WTC11 (cell line): Measurements from ENCODE around the gene ERC2. TPM values are rescaled to one million over a fixed set of nuclear protein-coding genes. Genes with fewer than 3 reads are reported as not detected.

ENCODE experiments used
- ATAC-seq: fragments of 200-7000 bp; cut with Tn5 transposase; 2 replicates; pipeline ENCODE4 v1.10.0; 2021; ENCODE audit warnings: mild to moderate bottlenecking, moderate library complexity
- CTCF ChIA-PET: fragments of 300-600 bp; sonication (Branson Sonifier 250); formaldehyde crosslinking; loops from one replicate; lab custom pipeline; 2021; ENCODE audit warnings: antibody characterized with exemption; lab: Charles Lee
- POLR2A ChIA-PET: fragments of 350-600 bp; sonication (Branson Sonifier 250); formaldehyde crosslinking; loops from one replicate; lab custom pipeline; 2021; ENCODE audit warnings: antibody characterized with exemption; lab: Charles Lee
- DNase-seq: peaks from one replicate; pipeline ENCODE4 v3.0.0; 2021; ENCODE audit warnings: low spot score
- H3K27ac Mint-ChIP-seq: 2 replicates; pipeline ENCODE4 v1.8.0; 2021; ENCODE audit warnings: mixed read lengths
- H3K27me3 Mint-ChIP-seq: 2 replicates; pipeline ENCODE4 v1.8.0; 2021; ENCODE audit warnings: low read depth, mild to moderate bottlenecking, moderate library complexity, mixed read lengths
- H3K36me3 Mint-ChIP-seq: 2 replicates; pipeline ENCODE4 v1.8.0; 2021; ENCODE audit warnings: mixed read lengths
- H3K4me1 Mint-ChIP-seq: 2 replicates; pipeline ENCODE4 v1.8.0; 2022; ENCODE audit warnings: mixed read lengths
- H3K4me3 Mint-ChIP-seq: 2 replicates; pipeline ENCODE4 v1.8.0; 2021; ENCODE audit warnings: mild to moderate bottlenecking, moderate library complexity, mixed read lengths
- H3K9me3 Mint-ChIP-seq: 2 replicates; pipeline ENCODE4 v1.8.0; 2021; ENCODE audit warnings: mixed read lengths
- ATF1 ChIP-seq: sonication (generic); formaldehyde crosslinking; IDR thresholded peaks from 2 replicates; pipeline ENCODE4 v1.8.1; 2023; ENCODE audit warnings: mild to moderate bottlenecking, moderate library complexity, missing genetic modification reagents
- ATF6 ChIP-seq: sonication (generic); formaldehyde crosslinking; IDR thresholded peaks from 2 replicates; pipeline ENCODE4 v1.8.1; 2023; ENCODE audit warnings: mild to moderate bottlenecking, missing genetic modification reagents
- EMX1 ChIP-seq: fragments of 250-450 bp; sonication (Bioruptor Pico); IDR thresholded peaks from 2 replicates; pipeline ENCODE4 v1.8.0; 2021; ENCODE audit warnings: mild to moderate bottlenecking
- FOXP1 ChIP-seq: sonication (generic); formaldehyde crosslinking; IDR thresholded peaks from 2 replicates; pipeline ENCODE4 v1.8.0; 2022; ENCODE audit warnings: missing genetic modification reagents, mild to moderate bottlenecking, moderate library complexity, borderline replicate concordance
- IRF2 ChIP-seq: sonication (generic); formaldehyde crosslinking; IDR thresholded peaks from 2 replicates; pipeline ENCODE4 v1.8.0; 2022; ENCODE audit warnings: low read depth, missing genetic modification reagents, borderline replicate concordance
- MXD4 ChIP-seq: fragments of 250-450 bp; sonication (Bioruptor Pico); IDR thresholded peaks from 2 replicates; pipeline ENCODE4 v1.8.0; 2021; ENCODE audit warnings: mild to moderate bottlenecking, moderate library complexity, borderline replicate concordance
- NFE2L1 ChIP-seq: sonication (generic); formaldehyde crosslinking; IDR thresholded peaks from 2 replicates; pipeline ENCODE4 v1.8.1; 2023; ENCODE audit warnings: missing genetic modification reagents
- NFYB ChIP-seq: sonication (generic); formaldehyde crosslinking; conservative IDR thresholded peaks from 2 replicates; pipeline ENCODE4 v1.8.0; 2022; ENCODE audit warnings: low read depth, missing genetic modification reagents
- NR1H2 ChIP-seq: sonication (generic); formaldehyde crosslinking; IDR thresholded peaks from 2 replicates; pipeline ENCODE4 v1.9.0; 2021; ENCODE audit warnings: mild to moderate bottlenecking, moderate library complexity, missing genetic modification reagents
- NR2C2 ChIP-seq: sonication (generic); formaldehyde crosslinking; IDR thresholded peaks from 2 replicates; pipeline ENCODE4 v1.8.0; 2022; ENCODE audit warnings: mild to moderate bottlenecking, missing genetic modification reagents
- NR3C1 ChIP-seq: sonication (generic); formaldehyde crosslinking; conservative IDR thresholded peaks from 2 replicates; pipeline ENCODE4 v1.8.1; 2023; ENCODE audit warnings: low read depth, mild to moderate bottlenecking, missing genetic modification reagents
- SMAD4 ChIP-seq: sonication (generic); formaldehyde crosslinking; IDR thresholded peaks from 2 replicates; pipeline ENCODE4 v1.8.0; 2022; ENCODE audit warnings: mild to moderate bottlenecking, missing genetic modification reagents
- TEAD1 ChIP-seq: sonication (generic); formaldehyde crosslinking; IDR thresholded peaks from 2 replicates; pipeline ENCODE4 v1.8.0; 2022; ENCODE audit warnings: mild to moderate bottlenecking, missing genetic modification reagents
- TP53 ChIP-seq: sonication (generic); formaldehyde crosslinking; IDR thresholded peaks from 2 replicates; pipeline ENCODE4 v1.8.1; 2023; ENCODE audit warnings: mild to moderate bottlenecking, missing genetic modification reagents
- USF2 ChIP-seq: sonication (generic); formaldehyde crosslinking; IDR thresholded peaks from 2 replicates; pipeline ENCODE4 v1.8.1; 2023; ENCODE audit warnings: mild to moderate bottlenecking, missing genetic modification reagents, moderate library complexity
- ZNF121 ChIP-seq: sonication (generic); formaldehyde crosslinking; IDR thresholded peaks from 2 replicates; pipeline ENCODE4 v1.8.0; 2023; ENCODE audit warnings: missing genetic modification reagents
- ZNF219 ChIP-seq: sonication (generic); formaldehyde crosslinking; IDR thresholded peaks from 2 replicates; pipeline ENCODE4 v1.8.0; 2023; ENCODE audit warnings: missing genetic modification reagents, mild to moderate bottlenecking, borderline replicate concordance
- ZNF317 ChIP-seq: sonication (generic); formaldehyde crosslinking; IDR thresholded peaks from 2 replicates; pipeline ENCODE4 v1.8.1; 2023; ENCODE audit warnings: low read depth, mild to moderate bottlenecking, moderate library complexity, missing genetic modification reagents, borderline replicate concordance
- ZNF423 ChIP-seq: fragments of 250-450 bp; sonication (Bioruptor Pico); IDR thresholded peaks from 2 replicates; pipeline ENCODE4 v2.1.2; 2022; ENCODE audit warnings: mild to moderate bottlenecking, moderate library complexity
- total RNA-seq: library from RNA; stranded (reverse); gene quantifications from 3 replicates; pipeline ENCODE4 v1.2.3, GENCODE V29; 2021
- TF ChIP-seq, protein P1 (sequence below): sonication (generic); formaldehyde crosslinking; IDR thresholded peaks from 2 replicates; pipeline ENCODE4 v1.8.0; 2023; ENCODE audit warnings: mild to moderate bottlenecking, missing genetic modification reagents
- TF ChIP-seq, protein P2 (sequence below): sonication (generic); formaldehyde crosslinking; IDR thresholded peaks from 2 replicates; pipeline ENCODE4 v1.8.0; 2023; ENCODE audit warnings: missing genetic modification reagents, mild to moderate bottlenecking, borderline replicate concordance
- TF ChIP-seq, protein P3 (sequence below): fragments of 250-450 bp; sonication (Bioruptor Pico); IDR thresholded peaks from 2 replicates; pipeline ENCODE4 v1.8.0; 2021; ENCODE audit warnings: mild to moderate bottlenecking
- TF ChIP-seq, protein P4 (sequence below): sonication (generic); formaldehyde crosslinking; IDR thresholded peaks from 2 replicates; pipeline ENCODE4 v1.8.1; 2022; ENCODE audit warnings: low read depth, missing genetic modification reagents, borderline replicate concordance

The ERC2 gene
- total RNA-seq, 1 experiment from 2014 or later = 23.5 TPM

GRCh38 chr3:56369914-56370313, 98.4 kb downstream of the ERC2 start:
- no peak for ATAC-seq
- peaks cover 56% of the 10 kb centered on the region for H3K4me1 Mint-ChIP-seq
- H3K9me3 Mint-ChIP-seq = peaks cover 1% of the 10 kb centered on the region
- TF ChIP-seq MXD4 (CRISPR knock-in tag) (no peak), ZNF219 (CRISPR knock-in tag) (no peak), ATF1 (CRISPR knock-in tag) (no peak), ATF6 (no peak), NR2C2 (CRISPR knock-in tag) (no peak), TEAD1 (CRISPR knock-in tag) (no peak), TP53 (CRISPR knock-in tag) (no peak), ZNF121 (CRISPR knock-in tag) (no peak), FOXP1 (CRISPR knock-in tag) (no peak), ZNF317 (CRISPR knock-in tag) (no peak), USF2 (CRISPR knock-in tag) (no peak), NR3C1 (CRISPR knock-in tag) (no peak), IRF2 (no peak), NR1H2 (CRISPR knock-in tag) (no peak)
- TF ChIP-seq, protein P1, sequence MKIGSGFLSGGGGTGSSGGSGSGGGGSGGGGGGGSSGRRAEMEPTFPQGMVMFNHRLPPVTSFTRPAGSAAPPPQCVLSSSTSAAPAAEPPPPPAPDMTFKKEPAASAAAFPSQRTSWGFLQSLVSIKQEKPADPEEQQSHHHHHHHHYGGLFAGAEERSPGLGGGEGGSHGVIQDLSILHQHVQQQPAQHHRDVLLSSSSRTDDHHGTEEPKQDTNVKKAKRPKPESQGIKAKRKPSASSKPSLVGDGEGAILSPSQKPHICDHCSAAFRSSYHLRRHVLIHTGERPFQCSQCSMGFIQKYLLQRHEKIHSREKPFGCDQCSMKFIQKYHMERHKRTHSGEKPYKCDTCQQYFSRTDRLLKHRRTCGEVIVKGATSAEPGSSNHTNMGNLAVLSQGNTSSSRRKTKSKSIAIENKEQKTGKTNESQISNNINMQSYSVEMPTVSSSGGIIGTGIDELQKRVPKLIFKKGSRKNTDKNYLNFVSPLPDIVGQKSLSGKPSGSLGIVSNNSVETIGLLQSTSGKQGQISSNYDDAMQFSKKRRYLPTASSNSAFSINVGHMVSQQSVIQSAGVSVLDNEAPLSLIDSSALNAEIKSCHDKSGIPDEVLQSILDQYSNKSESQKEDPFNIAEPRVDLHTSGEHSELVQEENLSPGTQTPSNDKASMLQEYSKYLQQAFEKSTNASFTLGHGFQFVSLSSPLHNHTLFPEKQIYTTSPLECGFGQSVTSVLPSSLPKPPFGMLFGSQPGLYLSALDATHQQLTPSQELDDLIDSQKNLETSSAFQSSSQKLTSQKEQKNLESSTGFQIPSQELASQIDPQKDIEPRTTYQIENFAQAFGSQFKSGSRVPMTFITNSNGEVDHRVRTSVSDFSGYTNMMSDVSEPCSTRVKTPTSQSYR (CRISPR knock-in tag) = no peak
- TF ChIP-seq, protein P2, sequence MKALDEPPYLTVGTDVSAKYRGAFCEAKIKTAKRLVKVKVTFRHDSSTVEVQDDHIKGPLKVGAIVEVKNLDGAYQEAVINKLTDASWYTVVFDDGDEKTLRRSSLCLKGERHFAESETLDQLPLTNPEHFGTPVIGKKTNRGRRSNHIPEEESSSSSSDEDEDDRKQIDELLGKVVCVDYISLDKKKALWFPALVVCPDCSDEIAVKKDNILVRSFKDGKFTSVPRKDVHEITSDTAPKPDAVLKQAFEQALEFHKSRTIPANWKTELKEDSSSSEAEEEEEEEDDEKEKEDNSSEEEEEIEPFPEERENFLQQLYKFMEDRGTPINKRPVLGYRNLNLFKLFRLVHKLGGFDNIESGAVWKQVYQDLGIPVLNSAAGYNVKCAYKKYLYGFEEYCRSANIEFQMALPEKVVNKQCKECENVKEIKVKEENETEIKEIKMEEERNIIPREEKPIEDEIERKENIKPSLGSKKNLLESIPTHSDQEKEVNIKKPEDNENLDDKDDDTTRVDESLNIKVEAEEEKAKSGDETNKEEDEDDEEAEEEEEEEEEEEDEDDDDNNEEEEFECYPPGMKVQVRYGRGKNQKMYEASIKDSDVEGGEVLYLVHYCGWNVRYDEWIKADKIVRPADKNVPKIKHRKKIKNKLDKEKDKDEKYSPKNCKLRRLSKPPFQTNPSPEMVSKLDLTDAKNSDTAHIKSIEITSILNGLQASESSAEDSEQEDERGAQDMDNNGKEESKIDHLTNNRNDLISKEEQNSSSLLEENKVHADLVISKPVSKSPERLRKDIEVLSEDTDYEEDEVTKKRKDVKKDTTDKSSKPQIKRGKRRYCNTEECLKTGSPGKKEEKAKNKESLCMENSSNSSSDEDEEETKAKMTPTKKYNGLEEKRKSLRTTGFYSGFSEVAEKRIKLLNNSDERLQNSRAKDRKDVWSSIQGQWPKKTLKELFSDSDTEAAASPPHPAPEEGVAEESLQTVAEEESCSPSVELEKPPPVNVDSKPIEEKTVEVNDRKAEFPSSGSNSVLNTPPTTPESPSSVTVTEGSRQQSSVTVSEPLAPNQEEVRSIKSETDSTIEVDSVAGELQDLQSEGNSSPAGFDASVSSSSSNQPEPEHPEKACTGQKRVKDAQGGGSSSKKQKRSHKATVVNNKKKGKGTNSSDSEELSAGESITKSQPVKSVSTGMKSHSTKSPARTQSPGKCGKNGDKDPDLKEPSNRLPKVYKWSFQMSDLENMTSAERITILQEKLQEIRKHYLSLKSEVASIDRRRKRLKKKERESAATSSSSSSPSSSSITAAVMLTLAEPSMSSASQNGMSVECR = no peak
- ChIA-PET CTCF (interaction anchor here (0.6 kb wide), 1 partner anchor 432 kb away, joined by 4 read pairs; the partner anchor contains the start of gene ARHGEF3), POLR2A (interaction anchor here (0.6 kb wide), 1 partner anchor 96 kb away, joined by 3 read pairs; no protein-coding TSS in a partner anchor)
- no peaks in the 10 kb centered on the region for H3K27me3 Mint-ChIP-seq
- H3K4me3 Mint-ChIP-seq = no peak overlapping the region
- no peak for DNase-seq
- no peak overlapping the region for H3K27ac Mint-ChIP-seq
- H3K36me3 Mint-ChIP-seq = peaks cover under 1% of the 10 kb centered on the region

GRCh38 chr3:56368846-56369245, 99.4 kb downstream of the ERC2 start:
- POLR2A ChIA-PET = no interaction called here
- TF ChIP-seq SMAD4 (CRISPR knock-in tag) (no peak), NFE2L1 (no peak), ZNF121 (CRISPR knock-in tag) (no peak), NR2C2 (CRISPR knock-in tag) (no peak), EMX1 (no peak), ZNF423 (no peak), ZNF219 (CRISPR knock-in tag) (no peak), NR3C1 (CRISPR knock-in tag) (no peak), NFYB (CRISPR knock-in tag) (no peak)
- TF ChIP-seq, protein P3, sequence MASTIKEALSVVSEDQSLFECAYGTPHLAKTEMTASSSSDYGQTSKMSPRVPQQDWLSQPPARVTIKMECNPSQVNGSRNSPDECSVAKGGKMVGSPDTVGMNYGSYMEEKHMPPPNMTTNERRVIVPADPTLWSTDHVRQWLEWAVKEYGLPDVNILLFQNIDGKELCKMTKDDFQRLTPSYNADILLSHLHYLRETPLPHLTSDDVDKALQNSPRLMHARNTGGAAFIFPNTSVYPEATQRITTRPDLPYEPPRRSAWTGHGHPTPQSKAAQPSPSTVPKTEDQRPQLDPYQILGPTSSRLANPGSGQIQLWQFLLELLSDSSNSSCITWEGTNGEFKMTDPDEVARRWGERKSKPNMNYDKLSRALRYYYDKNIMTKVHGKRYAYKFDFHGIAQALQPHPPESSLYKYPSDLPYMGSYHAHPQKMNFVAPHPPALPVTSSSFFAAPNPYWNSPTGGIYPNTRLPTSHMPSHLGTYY (CRISPR knock-in tag) = no peak
- TF ChIP-seq, protein P4, sequence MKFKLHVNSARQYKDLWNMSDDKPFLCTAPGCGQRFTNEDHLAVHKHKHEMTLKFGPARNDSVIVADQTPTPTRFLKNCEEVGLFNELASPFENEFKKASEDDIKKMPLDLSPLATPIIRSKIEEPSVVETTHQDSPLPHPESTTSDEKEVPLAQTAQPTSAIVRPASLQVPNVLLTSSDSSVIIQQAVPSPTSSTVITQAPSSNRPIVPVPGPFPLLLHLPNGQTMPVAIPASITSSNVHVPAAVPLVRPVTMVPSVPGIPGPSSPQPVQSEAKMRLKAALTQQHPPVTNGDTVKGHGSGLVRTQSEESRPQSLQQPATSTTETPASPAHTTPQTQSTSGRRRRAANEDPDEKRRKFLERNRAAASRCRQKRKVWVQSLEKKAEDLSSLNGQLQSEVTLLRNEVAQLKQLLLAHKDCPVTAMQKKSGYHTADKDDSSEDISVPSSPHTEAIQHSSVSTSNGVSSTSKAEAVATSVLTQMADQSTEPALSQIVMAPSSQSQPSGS (CRISPR knock-in tag) = no peak

More at GRCh38 chr3:56368846-56369245, 99.4 kb downstream of the ERC2 start:
- Mint-ChIP-seq H3K27me3 (no peaks in the 10 kb centered on the region), H3K4me3 (no peak overlapping the region), H3K4me1 (peaks cover 46% of the 10 kb centered on the region), H3K9me3 (no peaks in the 10 kb centered on the region), H3K36me3 (no peaks in the 10 kb centered on the region), H3K27ac (no peak overlapping the region)
- ATAC-seq (no peak), DNase-seq (no peak)
- CTCF ChIA-PET = interaction anchor here (1.6 kb wide), 1 partner anchor 22 kb away, joined by 7 read pairs; no protein-coding TSS in a partner anchor
